Gastroesophageal sphincter (tissue), 4 donors: ENCODE results near the gene SLTM. TPM values are rescaled to one million over a fixed set of nuclear protein-coding genes. Genes with fewer than 3 reads are reported as not detected.
"Not testable (repeated sequence)": the region's sequence is repeated elsewhere in the genome, so short reads cannot be mapped to it uniquely, and the experiment has no call there.

Source experiments
- ATAC-seq: fragments of 150-250 bp; one replicate; pipeline ENCODE4 v1.9.1; 2016; ENCODE audit warnings: mild to moderate bottlenecking, moderate library complexity
- H3K27ac ChIP-seq, 4 donors: fragments of 200-600 bp; sonication (generic) in 3 of 4; 1 replicate in 3 of 4; 2 replicates in 1 of 4; pipeline ENCODE4 v1.5.1; 2016 to 2019
- H3K27me3 ChIP-seq: fragments of 200-600 bp; sonication (generic); one replicate; pipeline ENCODE4 v1.5.1; 2019
- H3K36me3 ChIP-seq, 2 donors: fragments of 200-600 bp; sonication (generic); one replicate each; pipeline ENCODE4 v1.5.1; 2019; ENCODE audit warnings: control low read depth in 1 of 2
- H3K4me1 ChIP-seq, 3 donors: fragments of 200-600 bp; sonication (generic); 1 replicate in 2 of 3; 2 replicates in 1 of 3; pipeline ENCODE4 v1.5.1; 2016 to 2019; ENCODE audit warnings: control low read depth in 2 of 3
- H3K4me3 ChIP-seq, 2 donors: fragments of 200-600 bp; sonication (generic); one replicate each; pipeline ENCODE4 v1.5.1; 2019; ENCODE audit warnings: mild to moderate bottlenecking in 1 of 2, moderate library complexity in 1 of 2
- H3K9me3 ChIP-seq, 3 donors: fragments of 200-600 bp; sonication (generic); one replicate each; pipeline ENCODE4 v1.5.1; 2017 to 2019; ENCODE audit warnings: control low read depth in 2 of 3
- CTCF ChIP-seq, 4 experiments: fragments of 200-600 bp in 2 of 4; fragments of 450-650 bp in 2 of 4; sonication (generic) in 1 of 4; IDR thresholded peaks; one replicate each; pipeline ENCODE4 v1.5.1; 2017 to 2019; ENCODE audit warnings: antibody characterized with exemption in 4 of 4, mild to moderate bottlenecking in 2 of 4, moderate library complexity in 2 of 4
- EP300 ChIP-seq: sonication (generic); formaldehyde crosslinking; IDR thresholded peaks from one replicate; pipeline ENCODE4 v1.6.1; 2017; ENCODE audit warnings: antibody characterized with exemption, mild to moderate bottlenecking
- POLR2A ChIP-seq, 2 donors: fragments of 450-650 bp; IDR thresholded peaks; one replicate each; pipeline ENCODE4 v1.6.1; 2017; ENCODE audit warnings: antibody characterized with exemption in 2 of 2, mild to moderate bottlenecking in 2 of 2, moderate library complexity in 1 of 2
- POLR2AphosphoS5 ChIP-seq: sonication (generic); formaldehyde crosslinking; IDR thresholded peaks from one replicate; pipeline ENCODE4 v1.6.1; 2017; ENCODE audit warnings: antibody characterized with exemption
- WGBS, 2 donors: methylation state at CpG; one replicate each; pipeline ENCODE4 v1.1.5; 2018; ENCODE audit warnings: low coverage in 1 of 2; 5-methylcytosine and 5-hydroxymethylcytosine counted together
- total RNA-seq, 4 donors: library from RNA; depleted of rRNA; stranded (reverse); fragments of >200 nt; gene quantifications; one replicate each; pipeline ENCODE4 v1.1.0, GENCODE V29; 2016

Gene SLTM
- total RNA-seq, 4 donors from 2014 or later, result 79.2 to 120 (median 84.4) TPM

- no peak for TF ChIP-seq EP300
- no peak for TF ChIP-seq CTCF (IDR thresholded peaks at IDR 0.05)
- TF ChIP-seq POLR2AphosphoS5, result no peak
- no peak for TF ChIP-seq POLR2A (IDR thresholded peaks at IDR 0.05)
- no peak for ATAC-seq
These were observed 77.4 kb downstream of the SLTM start for GRCh38 chr15:58856086-58856485.

GRCh38 chr15:58854593-58854992 lies 78.9 kb downstream of the SLTM start:
- no peaks in the 10 kb centered on the region for H3K27me3 ChIP-seq
- no peaks in the 10 kb centered on the region for H3K9me3 ChIP-seq
- no peak for ATAC-seq
- peaks cover 0 to 6% (median 0%) of the 10 kb centered on the region in 3 donors for H3K4me1 ChIP-seq
- WGBS, 2 donors, result 60 to 78% methylated on average over 4 of the region's 4 CpGs
- no peak overlapping the region for H3K4me3 ChIP-seq
- TF ChIP-seq CTCF (IDR thresholded peaks at IDR 0.05) (no peak), POLR2A (IDR thresholded peaks at IDR 0.05) (no peak), EP300 (no peak), POLR2AphosphoS5 (no peak)
- H3K27ac ChIP-seq, result no peak overlapping the region
- H3K36me3 ChIP-seq, result peaks cover 0 to 26% of the 10 kb centered on the region in 2 donors

More at GRCh38 chr15:58856086-58856485, 77.4 kb downstream of the SLTM start:
- Histone ChIP-seq H3K27me3 (no peaks in the 10 kb centered on the region), H3K4me3 (no peak overlapping the region), H3K4me1 (peaks cover 0 to 6% (median 0%) of the 10 kb centered on the region in 3 donors), H3K9me3 (no peaks in the 10 kb centered on the region), H3K36me3 (peaks cover 0 to 21% of the 10 kb centered on the region in 2 donors), H3K27ac (no peak overlapping the region)

GRCh38 chr15:58852347-58852746 lies 81.1 kb downstream of the SLTM start:
- TF ChIP-seq POLR2A (IDR thresholded peaks at IDR 0.05) (no peak), CTCF (IDR thresholded peaks at IDR 0.05) (no peak), POLR2AphosphoS5 (no peak), EP300 (no peak)
- H3K36me3 ChIP-seq, result peaks cover 0 to 48% of the 10 kb centered on the region in 2 donors
- ATAC-seq, result no peak
- H3K4me3 ChIP-seq, result no peak overlapping the region
- no peak overlapping the region for H3K27ac ChIP-seq
- H3K27me3 ChIP-seq, result no peaks in the 10 kb centered on the region
- no peaks in the 10 kb centered on the region for H3K9me3 ChIP-seq
- H3K4me1 ChIP-seq, result peaks cover 0 to 6% (median 0%) of the 10 kb centered on the region in 3 donors
- 80 to 85% methylated on average over 5 of the region's 5 CpGs for WGBS, 2 donors

- not testable (repeated sequence) for H3K27me3 ChIP-seq, ATAC-seq, H3K27ac ChIP-seq, H3K4me1 ChIP-seq, H3K4me3 ChIP-seq, H3K9me3 ChIP-seq
- H3K36me3 ChIP-seq, result peaks cover 0 to 54% of the 10 kb centered on the region in 2 donors
- WGBS, 2 donors, result 97% methylated on average over 3 of the region's 3 CpGs; no CpG with 5 or more reads in 1 of the 2 donors
These were observed 82.3 kb downstream of the SLTM start for GRCh38 chr15:58851205-58851604.

- WGBS, 2 donors, result 92 to 95% methylated on average over 3 to 4 of the region's 4 CpGs
- Histone ChIP-seq H3K4me1 (no peaks in the 10 kb centered on the region), H3K36me3 (peaks cover 0 to 33% of the 10 kb centered on the region in 2 donors), H3K27me3 (no peaks in the 10 kb centered on the region), H3K9me3 (no peaks in the 10 kb centered on the region), H3K27ac (no peak overlapping the region), H3K4me3 (no peak overlapping the region)
- TF ChIP-seq EP300, result no peak
- TF ChIP-seq CTCF (IDR thresholded peaks at IDR 0.05), result no peak
- TF ChIP-seq POLR2AphosphoS5, result no peak
- TF ChIP-seq POLR2A (IDR thresholded peaks at IDR 0.05), result no peak
- ATAC-seq, result no peak
These were observed 90.6 kb downstream of the SLTM start for GRCh38 chr15:58842713-58843396.
